Endothelial cell of umbilical vein (primary cell): ENCODE data around the gene TBX21. TPM values are rescaled to one million over a fixed set of nuclear protein-coding genes. Genes with fewer than 3 reads are reported as not detected.

Experiments
- BruUV-seq: library from RNA; stranded (reverse); fragments of 400-500 nt; replicated peaks from 2 replicates; lab custom pipeline; 2021; lab: Mats Ljungman, UMichigan
- CTCF ChIA-PET: fragments of 300-600, 350-600 bp; sonication (Branson Sonifier 250); formaldehyde crosslinking; loops from one replicate; lab custom pipeline; 2021; ENCODE audit warnings: antibody characterized with exemption, inconsistent platforms; lab: Charles Lee
- POLR2A ChIA-PET: fragments of 300-600, 350-600 bp; sonication (Branson Sonifier 250); formaldehyde crosslinking; loops from one replicate; lab custom pipeline; 2021; ENCODE audit warnings: antibody characterized with exemption, inconsistent platforms; lab: Charles Lee
- DNase-seq: peaks from one replicate; pipeline ENCODE4 v3.0.0-alpha.2; 2011; ENCODE audit warnings: low read depth, low spot score
- FAIRE-seq: peaks from 2 replicates; lab custom pipeline; 2011; peaks lifted over from hg19 to GRCh38; lab: Jason Lieb, UNC
- H2AFZ ChIP-seq: 2 replicates; pipeline ENCODE4 v1.6.0; 2012; ENCODE audit warnings: low read depth, low read length, control low read depth, inconsistent platforms
- H3K27ac ChIP-seq: 2 replicates; pipeline ENCODE4 v1.5.1; 2011; ENCODE audit warnings: low read depth, mild to moderate bottlenecking, control low read depth, low read length, moderate library complexity; ENCODE audit not compliant: insufficient read depth
- H3K27me3 ChIP-seq, 2 experiments: 2 replicates each; pipeline versions ENCODE4 v1.6.0 to v1.6.1; 2011; ENCODE audit warnings: low read length in 2 of 2, mixed read lengths in 1 of 2; ENCODE audit not compliant: control insufficient read depth in 2 of 2, insufficient read depth in 2 of 2
- H3K36me3 ChIP-seq, 2 experiments: 2 replicates in 1 of 2; 3 replicates in 1 of 2; pipeline ENCODE4 v1.5.1; 2011; ENCODE audit warnings: low read length in 2 of 2, mild to moderate bottlenecking in 1 of 2, moderate library complexity in 1 of 2; ENCODE audit not compliant: control insufficient read depth in 2 of 2, insufficient read depth in 2 of 2; ENCODE audit errors: extremely low read depth in 1 of 2
- H3K4me1 ChIP-seq: 3 replicates; pipeline ENCODE4 v1.5.1; 2011; ENCODE audit warnings: mild to moderate bottlenecking, low read length; ENCODE audit not compliant: control insufficient read depth, insufficient read depth; ENCODE audit errors: extremely low read depth
- H3K4me2 ChIP-seq: 2 replicates; pipeline ENCODE4 v1.6.1; 2011; ENCODE audit warnings: low read length, control low read depth, mixed read lengths; ENCODE audit not compliant: insufficient read depth
- H3K4me3 ChIP-seq, 3 experiments: fragments of 200-600 bp in 1 of 3; sonication (generic), shearing (Covaris generic) in 1 of 3; replicated peaks in 1 of 3; 2 replicates each; pipeline ENCODE4 v1.5.1; 2011 to 2016; ENCODE audit warnings: control low read depth in 3 of 3, low read length in 3 of 3, mild to moderate bottlenecking in 2 of 3, inconsistent platforms in 1 of 3, low read depth in 1 of 3, moderate library complexity in 1 of 3; ENCODE audit not compliant: insufficient read depth in 1 of 3
- H3K79me2 ChIP-seq: 2 replicates; pipeline ENCODE4 v1.6.0; 2012; ENCODE audit warnings: low read length, inconsistent platforms; ENCODE audit not compliant: control insufficient read depth, insufficient read depth
- H3K9ac ChIP-seq: replicated peaks from 2 replicates; pipeline ENCODE3; 2011; ENCODE audit warnings: low read length, control low read depth; ENCODE audit not compliant: insufficient read depth; ENCODE audit errors: extremely low read depth
- H3K9me1 ChIP-seq: replicated peaks from 3 replicates; pipeline ENCODE4 v1.6.0; 2011; ENCODE audit warnings: mild to moderate bottlenecking, low read length; ENCODE audit not compliant: control insufficient read depth, insufficient read depth; ENCODE audit errors: extremely low read depth
- H3K9me3 ChIP-seq: replicated peaks from 2 replicates; pipeline ENCODE4 v1.5.1; 2012; ENCODE audit warnings: low read length, inconsistent platforms; ENCODE audit not compliant: control insufficient read depth, insufficient read depth
- H4K20me1 ChIP-seq: replicated peaks from 2 replicates; pipeline ENCODE3; 2011; ENCODE audit warnings: mild to moderate bottlenecking, low read length; ENCODE audit not compliant: control insufficient read depth, insufficient read depth; ENCODE audit errors: extremely low read depth
- EZH2 ChIP-seq: IDR thresholded peaks from 2 replicates; pipeline ENCODE4 v1.6.1; 2012; ENCODE audit warnings: borderline replicate concordance, low read depth, mild to moderate bottlenecking, moderate library complexity, low read length, inconsistent platforms; ENCODE audit not compliant: severe bottlenecking
- FOS ChIP-seq: IDR thresholded peaks from 2 replicates; pipeline ENCODE4 v1.6.1; 2011; ENCODE audit warnings: mild to moderate bottlenecking, low read length, moderate library complexity, borderline replicate concordance; ENCODE audit not compliant: insufficient read depth
- GATA2 ChIP-seq: IDR thresholded peaks from 2 replicates; pipeline ENCODE4 v1.7.0; 2011; ENCODE audit warnings: low read depth, mild to moderate bottlenecking, moderate library complexity, mixed read lengths, low read length; ENCODE audit not compliant: insufficient read length, insufficient read depth
- JUN ChIP-seq: IDR thresholded peaks from 2 replicates; pipeline ENCODE4 v1.6.1; 2011; ENCODE audit warnings: borderline replicate concordance, low read depth; ENCODE audit not compliant: insufficient read length, insufficient read depth
- MAX ChIP-seq: IDR thresholded peaks from 2 replicates; pipeline ENCODE4 v1.6.1; 2011; ENCODE audit not compliant: insufficient read depth, insufficient read length
- MYC ChIP-seq: IDR thresholded peaks from one replicate; pipeline ENCODE4 v1.6.1; 2011; ENCODE audit warnings: mild to moderate bottlenecking, low read depth, low read length
- POLR2A ChIP-seq: IDR thresholded peaks from 2 replicates; pipeline ENCODE4 v1.6.1; 2012; ENCODE audit warnings: low read depth, mild to moderate bottlenecking, control low read depth, low read length
- POLR2AphosphoS5 ChIP-seq: IDR thresholded peaks from 2 replicates; pipeline ENCODE4 v1.6.1; 2012; ENCODE audit warnings: low read depth, mild to moderate bottlenecking, control low read depth, low read length, moderate library complexity; ENCODE audit not compliant: insufficient read depth
- dilution Hi-C: fragments of 300-500 bp; cut with MboI; formaldehyde crosslinking; loops from one replicate; pipeline ENCODE4 v1.15.0; 2019; ENCODE audit warnings: low sequenced_read_pairs; ENCODE audit not compliant: extremely low pct_ligation_motif_present
- intact Hi-C: fragments of 100-400 bp; cut with micrococcal nuclease; formaldehyde crosslinking; loops from one replicate; pipeline ENCODE4 v1.10.0; 2022
- polyA plus RNA-seq, 4 experiments: library from polyadenylated mRNA; depleted of rRNA in 3 of 4; stranded (reverse) in 3 of 4; unstranded in 1 of 4; fragments of >200 nt; gene quantifications; 2 replicates each; pipeline versions ENCODE4 v1.2.1 to v1.2.3, GENCODE V29; 2011 to 2012; ENCODE audit warnings: missing spikeins in 1 of 4
- total RNA-seq: library from RNA; stranded (reverse); gene quantifications from 2 replicates; pipeline ENCODE4 v1.2.3, GENCODE V29; 2021
- TF ChIP-seq, protein P1 (sequence below), 2 donors: IDR thresholded peaks; 1 replicate in 1 of 2; 2 replicates in 1 of 2; pipeline ENCODE4 v1.5.1; 2011; ENCODE audit warnings: low read length in 2 of 2, mild to moderate bottlenecking in 2 of 2, moderate library complexity in 2 of 2, control low read depth in 1 of 2, inconsistent platforms in 1 of 2, low read depth in 1 of 2; ENCODE audit not compliant: insufficient read depth in 1 of 2; ENCODE audit errors: extremely low read depth in 1 of 2

TBX21 gene
- total and polyA plus RNA-seq, 2 donors (not counting 3 experiments of a cell fraction or from before 2014, with no cell fraction given): not detected

- Histone ChIP-seq H3K27me3 (peaks cover 37 to 38% of the 10 kb centered on the region in 2 experiments), H3K4me1 (no peaks in the 10 kb centered on the region), H3K9ac (no peak overlapping the region), H3K79me2 (no peaks in the 10 kb centered on the region), H2AFZ (no peak overlapping the region), H4K20me1 (no peaks in the 10 kb centered on the region), H3K36me3 (no peaks in the 10 kb centered on the region), H3K9me3 (no peaks in the 10 kb centered on the region), H3K27ac (no peak overlapping the region), H3K4me2 (no peak overlapping the region), H3K9me1 (no peaks in the 10 kb centered on the region), H3K4me3 (no peak overlapping the region)
- intact Hi-C loops: no loop called here
- DNase-seq: no peak
- FAIRE-seq: no peak
- POLR2A ChIA-PET: no interaction called here
- dilution Hi-C loops: no loop called here
- CTCF ChIA-PET: no interaction called here
- BruUV-seq: no TSS peak
- TF ChIP-seq MAX (no peak), POLR2AphosphoS5 (no peak), EZH2 (no peak), GATA2 (no peak), JUN (no peak), POLR2A (no peak), FOS (no peak), MYC (no peak)
- TF ChIP-seq, protein P1, sequence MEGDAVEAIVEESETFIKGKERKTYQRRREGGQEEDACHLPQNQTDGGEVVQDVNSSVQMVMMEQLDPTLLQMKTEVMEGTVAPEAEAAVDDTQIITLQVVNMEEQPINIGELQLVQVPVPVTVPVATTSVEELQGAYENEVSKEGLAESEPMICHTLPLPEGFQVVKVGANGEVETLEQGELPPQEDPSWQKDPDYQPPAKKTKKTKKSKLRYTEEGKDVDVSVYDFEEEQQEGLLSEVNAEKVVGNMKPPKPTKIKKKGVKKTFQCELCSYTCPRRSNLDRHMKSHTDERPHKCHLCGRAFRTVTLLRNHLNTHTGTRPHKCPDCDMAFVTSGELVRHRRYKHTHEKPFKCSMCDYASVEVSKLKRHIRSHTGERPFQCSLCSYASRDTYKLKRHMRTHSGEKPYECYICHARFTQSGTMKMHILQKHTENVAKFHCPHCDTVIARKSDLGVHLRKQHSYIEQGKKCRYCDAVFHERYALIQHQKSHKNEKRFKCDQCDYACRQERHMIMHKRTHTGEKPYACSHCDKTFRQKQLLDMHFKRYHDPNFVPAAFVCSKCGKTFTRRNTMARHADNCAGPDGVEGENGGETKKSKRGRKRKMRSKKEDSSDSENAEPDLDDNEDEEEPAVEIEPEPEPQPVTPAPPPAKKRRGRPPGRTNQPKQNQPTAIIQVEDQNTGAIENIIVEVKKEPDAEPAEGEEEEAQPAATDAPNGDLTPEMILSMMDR (IDR thresholded peaks at IDR 0.05; ENCODE audit: extremely low read depth in 1 of 2, insufficient read depth in 1 of 2, low read depth in 1 of 2, low read length in 2 of 2): no peak
These were observed 2.1 kb downstream of the TBX21 start for GRCh38 chr17:47735139-47735464.
